Ovary (tissue), 3 donors: Measurements from ENCODE around the gene SMARCD3.

ENCODE experiments used
- EP300 ChIP-seq: sonication (generic); formaldehyde crosslinking; IDR thresholded peaks from one replicate; pipeline ENCODE4 v1.6.1; 2017; ENCODE audit warnings: antibody characterized with exemption
- POLR2A ChIP-seq: fragments of 450-650 bp; IDR thresholded peaks from one replicate; pipeline ENCODE4 v1.6.1; 2017; ENCODE audit warnings: antibody characterized with exemption, mild to moderate bottlenecking, moderate library complexity
- TF ChIP-seq, protein P1 (sequence below), 3 donors: fragments of 450-650 bp in 2 of 3; fragments of 200-600 bp in 1 of 3; IDR thresholded peaks; one replicate each; pipeline versions ENCODE4 v1.5.1 to v1.8.0; 2016 to 2022; ENCODE audit warnings: antibody characterized with exemption in 3 of 3, mild to moderate bottlenecking in 1 of 3
- donor health status: DM: no; HTN: no; CAD: no.

DNA sequence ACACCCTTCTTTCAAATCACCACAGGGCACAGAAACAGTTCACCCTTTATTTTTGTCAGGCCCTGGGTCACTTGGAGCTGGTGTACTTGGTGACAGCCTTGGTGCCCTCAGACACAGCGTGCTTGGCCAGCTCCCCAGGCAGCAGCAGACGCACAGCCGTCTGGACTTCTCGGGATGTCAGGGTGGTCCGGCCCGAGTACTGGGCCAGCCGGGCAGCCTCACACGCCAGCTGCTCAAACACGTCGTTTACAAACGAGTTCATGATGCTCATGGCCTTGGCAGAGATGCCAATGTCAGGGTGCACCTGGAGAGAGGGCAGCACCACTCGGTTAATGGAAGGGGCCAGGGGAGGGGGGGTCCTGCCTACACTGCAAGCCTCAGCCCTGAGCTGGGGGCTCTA is 40.7 kb downstream of the SMARCD3 start:
- TF ChIP-seq POLR2A: no peak
- TF ChIP-seq, protein P1, sequence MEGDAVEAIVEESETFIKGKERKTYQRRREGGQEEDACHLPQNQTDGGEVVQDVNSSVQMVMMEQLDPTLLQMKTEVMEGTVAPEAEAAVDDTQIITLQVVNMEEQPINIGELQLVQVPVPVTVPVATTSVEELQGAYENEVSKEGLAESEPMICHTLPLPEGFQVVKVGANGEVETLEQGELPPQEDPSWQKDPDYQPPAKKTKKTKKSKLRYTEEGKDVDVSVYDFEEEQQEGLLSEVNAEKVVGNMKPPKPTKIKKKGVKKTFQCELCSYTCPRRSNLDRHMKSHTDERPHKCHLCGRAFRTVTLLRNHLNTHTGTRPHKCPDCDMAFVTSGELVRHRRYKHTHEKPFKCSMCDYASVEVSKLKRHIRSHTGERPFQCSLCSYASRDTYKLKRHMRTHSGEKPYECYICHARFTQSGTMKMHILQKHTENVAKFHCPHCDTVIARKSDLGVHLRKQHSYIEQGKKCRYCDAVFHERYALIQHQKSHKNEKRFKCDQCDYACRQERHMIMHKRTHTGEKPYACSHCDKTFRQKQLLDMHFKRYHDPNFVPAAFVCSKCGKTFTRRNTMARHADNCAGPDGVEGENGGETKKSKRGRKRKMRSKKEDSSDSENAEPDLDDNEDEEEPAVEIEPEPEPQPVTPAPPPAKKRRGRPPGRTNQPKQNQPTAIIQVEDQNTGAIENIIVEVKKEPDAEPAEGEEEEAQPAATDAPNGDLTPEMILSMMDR (IDR thresholded peaks at IDR 0.05): no peak
- no peak for TF ChIP-seq EP300
